NCI-H2196 treated with DMSO at 0.1 percent for 48 hours (cell line): ENCODE measurements around the gene EZH1.

Experiments used
- DNase-seq: peaks from one replicate; lab custom pipeline; 2025; ENCODE audit not compliant: unreplicated experiment; lab: John Stamatoyannopoulos, UW

Gene EZH1

GRCh38 chr17:42744806-42745617 is at the start of gene EZH1:
TSS of gene EZH1 (minus strand) at chr17:42745040. CDS start at chr17:42728941, 16,099 bp downstream.
- DNase-seq = peak; percentile 62

- no peak for DNase-seq
Observed at GRCh38 chr17:42792545-42792944, 47.7 kb upstream of the EZH1 start.

- DNase-seq = no peak
Observed at GRCh38 chr17:42791948-42792347, 47.1 kb upstream of the EZH1 start.

GRCh38 chr17:42787266-42787665 is 42.4 kb upstream of the EZH1 start:
- no peak for DNase-seq

- DNase-seq = no peak
Observed at GRCh38 chr17:42784811-42785592, 40.2 kb upstream of the EZH1 start.

GRCh38 chr17:42784409-42784808 is 39.6 kb upstream of the EZH1 start:
- no peak for DNase-seq

- no peak for DNase-seq
Observed at GRCh38 chr17:42783791-42784138, 38.9 kb upstream of the EZH1 start.

GRCh38 chr17:42783062-42783790 is 38.4 kb upstream of the EZH1 start:
- no peak for DNase-seq

- DNase-seq = no peak
Observed at GRCh38 chr17:42782166-42783061, 37.6 kb upstream of the EZH1 start.

- DNase-seq = no peak
Observed at GRCh38 chr17:42781639-42782165, 36.9 kb upstream of the EZH1 start.

GRCh38 chr17:42780851-42781638 is 36.2 kb upstream of the EZH1 start:
- no peak for DNase-seq

- no peak for DNase-seq
Observed at GRCh38 chr17:42779936-42780850, 35.4 kb upstream of the EZH1 start, which contains the start of gene WNK4. TSS of gene WNK4 (plus strand) at chr17:42780610. CDS start at chr17:42780699, 89 bp downstream.

GRCh38 chr17:42779304-42779935 is 34.6 kb upstream of the EZH1 start:
- no peak for DNase-seq

GRCh38 chr17:42778570-42778969 is 33.7 kb upstream of the EZH1 start:
- DNase-seq = no peak

GRCh38 chr17:42775534-42776098 is 30.8 kb upstream of the EZH1 start:
- DNase-seq = no peak

- no peak for DNase-seq
Observed at GRCh38 chr17:42774066-42774745, 29.4 kb upstream of the EZH1 start.
